NCI-H460 (cell line): ENCODE measurements around the gene TMEM256. TPM values are rescaled to one million over a fixed set of nuclear protein-coding genes. Genes with fewer than 3 reads are reported as not detected.

Experiments used
- DNase-seq: peaks from one replicate; pipeline ENCODE4 v3.0.0-alpha.2; 2016; ENCODE audit warnings: low read depth; ENCODE audit errors: extremely low read depth
- total RNA-seq: library from RNA; depleted of rRNA; stranded (reverse); fragments of >200 nt; shearing (Covaris generic); gene quantifications from 2 replicates; pipeline ENCODE4 v1.2.3, GENCODE V29; 2014; rRNA removed

Gene TMEM256
- total RNA-seq, 1 experiment from 2014 or later, result 107 TPM

GRCh38 chr17:7356072-7356549 is 47.8 kb downstream of the TMEM256 start:
- DNase-seq, result peak; percentile 75

DNA sequence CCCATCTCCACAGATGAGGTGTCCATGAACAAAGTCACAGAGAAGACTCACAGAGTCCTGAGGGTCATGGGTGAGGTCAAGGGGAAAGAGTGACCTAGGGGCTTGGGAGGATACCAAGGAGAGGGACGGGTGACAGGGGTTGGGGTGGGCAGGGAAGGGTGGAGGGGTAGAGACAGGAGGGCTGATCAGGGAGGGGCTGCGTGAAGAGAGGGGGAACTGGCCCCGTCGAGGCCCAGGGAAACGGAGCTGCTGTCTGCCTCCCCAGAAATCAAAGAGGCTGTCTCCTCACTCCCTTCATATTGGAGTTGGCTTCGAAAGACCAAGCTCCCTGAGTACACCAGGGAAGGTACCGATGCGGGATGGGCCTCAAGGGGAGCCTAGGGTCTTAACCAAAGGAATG is 48.3 kb downstream of the TMEM256 start:
- no peak for DNase-seq

- DNase-seq, result no peak
Observed at GRCh38 chr17:7355053-7355452, 48.8 kb downstream of the TMEM256 start, which contains the start of gene TMEM95. Gene TMEM95, plus strand, starts transcription at chr17:7355156. Its CDS starts 49 bp downstream, at chr17:7355205.

- DNase-seq, result no peak
Observed at GRCh38 chr17:7354262-7354843, 49.5 kb downstream of the TMEM256 start.

Other genes starting within 250 kb of the TMEM256 start
- gene ASGR1, start 224.7 kb downstream of the TMEM256 start, total RNA-seq, result 0.22 TPM in 1 of 2 replicates, not detected in the other
- gene DLG4, start 184.3 kb downstream of the TMEM256 start, total RNA-seq, result 3.6 and 3.7 TPM in 2 replicates
- 249 and 250 TPM in 2 replicates for gene ACADVL, start 184.2 kb downstream of the TMEM256 start, total RNA-seq
- gene DVL2, start 169.6 kb downstream of the TMEM256 start, total RNA-seq, result 49.5 and 54.9 TPM in 2 replicates
- gene PHF23, start 164.6 kb downstream of the TMEM256 start, total RNA-seq, result 32.5 and 38.8 TPM in 2 replicates
- 150 and 175 TPM in 2 replicates for gene GABARAP, start 161.6 kb downstream of the TMEM256 start, total RNA-seq
- gene CTDNEP1, start 152.4 kb downstream of the TMEM256 start, total RNA-seq, result 46.9 and 48.4 TPM in 2 replicates
- gene ELP5, start 151.9 kb downstream of the TMEM256 start, total RNA-seq, result 60.6 and 61.4 TPM in 2 replicates
- 12.6 and 13.2 TPM in 2 replicates for gene CLDN7, start 141.6 kb downstream of the TMEM256 start, total RNA-seq
- not detected in 2 replicates for gene SLC2A4, start 122.4 kb downstream of the TMEM256 start, total RNA-seq
- gene YBX2, start 109.5 kb downstream of the TMEM256 start, total RNA-seq, result 0.06 and 0.15 TPM in 2 replicates
- 659 and 733 TPM in 2 replicates for gene EIF5A, start 96.5 kb downstream of the TMEM256 start, total RNA-seq
- gene GPS2, start 88.7 kb downstream of the TMEM256 start, total RNA-seq, result 63.3 and 64.2 TPM in 2 replicates
- gene NEURL4, start 74.8 kb downstream of the TMEM256 start, total RNA-seq, result 15.0 and 22.7 TPM in 2 replicates
- gene ACAP1, start 67.6 kb downstream of the TMEM256 start, total RNA-seq, result 0.02 TPM in 1 of 2 replicates, not detected in the other
- gene KCTD11, start 51.9 kb downstream of the TMEM256 start, total RNA-seq, result 5.0 and 6.0 TPM in 2 replicates
- not detected in 2 replicates for gene TMEM95, start 48.9 kb downstream of the TMEM256 start, total RNA-seq
- gene TNK1, start 23.0 kb downstream of the TMEM256 start, total RNA-seq, result 3.5 and 3.9 TPM in 2 replicates
- gene PLSCR3, start 9.6 kb downstream of the TMEM256 start, total RNA-seq, result 31.3 and 32.4 TPM in 2 replicates
- gene NLGN2, start 3.7 kb upstream of the TMEM256 start, total RNA-seq, result 5.5 and 6.2 TPM in 2 replicates
- not detected in 2 replicates for gene SPEM1, start 16.2 kb upstream of the TMEM256 start, total RNA-seq
- gene SPEM2, start 21.5 kb upstream of the TMEM256 start, total RNA-seq, result not detected in 2 replicates
- not detected in 2 replicates for gene SPEM3, start 24.8 kb upstream of the TMEM256 start, total RNA-seq
- 6.3 and 7.9 TPM in 2 replicates for gene TMEM102, start 31.3 kb upstream of the TMEM256 start, total RNA-seq
- gene FGF11, start 35.4 kb upstream of the TMEM256 start, total RNA-seq, result 1.2 TPM in 2 replicates
- 3.6 and 3.8 TPM in 2 replicates for gene CHRNB1, start 41.0 kb upstream of the TMEM256 start, total RNA-seq
- 14.7 and 15.3 TPM in 2 replicates for gene ZBTB4, start 75.5 kb upstream of the TMEM256 start, total RNA-seq
- not detected in 2 replicates for gene SLC35G6, start 77.3 kb upstream of the TMEM256 start, total RNA-seq
- gene POLR2A, start 80.3 kb upstream of the TMEM256 start, total RNA-seq, result 27.1 and 35.3 TPM in 2 replicates
- gene TNFSF12, start 145.0 kb upstream of the TMEM256 start, total RNA-seq, result 6.9 and 8.1 TPM in 2 replicates
- 0.63 and 1.4 TPM in 2 replicates for gene TNFSF13, start 154.7 kb upstream of the TMEM256 start, total RNA-seq
- 92.2 and 102 TPM in 2 replicates for gene SENP3, start 157.8 kb upstream of the TMEM256 start, total RNA-seq
- gene CD68, start 175.5 kb upstream of the TMEM256 start, total RNA-seq, result 24.5 and 29.4 TPM in 2 replicates
- 107 and 133 TPM in 2 replicates for gene MPDU1, start 179.8 kb upstream of the TMEM256 start, total RNA-seq
- 0.47 TPM in 1 of 2 replicates, not detected in the other for gene SOX15, start 186.0 kb upstream of the TMEM256 start, total RNA-seq
- 72.6 and 73.3 TPM in 2 replicates for gene FXR2, start 210.8 kb upstream of the TMEM256 start, total RNA-seq
- 51.5 and 53.9 TPM in 2 replicates for gene SAT2, start 223.7 kb upstream of the TMEM256 start, total RNA-seq
- 0.10 TPM in 1 of 2 replicates, not detected in the other for gene SHBG, start 226.0 kb upstream of the TMEM256 start, total RNA-seq
- not detected in 2 replicates for gene ATP1B2, start 246.8 kb upstream of the TMEM256 start, total RNA-seq